H9 (cell line): ENCODE results near the gene LPP. TPM values are rescaled to one million over a fixed set of nuclear protein-coding genes. Genes with fewer than 3 reads are reported as not detected.

Experiments
- DNase-seq: peaks from one replicate; pipeline ENCODE4 v3.0.0-alpha.2; 2017
- H2AFZ ChIP-seq: one replicate; pipeline ENCODE4 v1.6.1; 2013; ENCODE audit warnings: mild to moderate bottlenecking, low read length, control low read depth, moderate library complexity
- H2AK5ac ChIP-seq: 2 replicates; pipeline ENCODE4 v1.6.1; 2013; ENCODE audit warnings: low read length, control low read depth, mixed read lengths; ENCODE audit not compliant: insufficient read length
- H2BK120ac ChIP-seq: one replicate; pipeline ENCODE4 v1.6.1; 2013; ENCODE audit warnings: low read depth, mild to moderate bottlenecking, low read length, control low read depth, inconsistent platforms; ENCODE audit not compliant: poor library complexity, severe bottlenecking
- H2BK12ac ChIP-seq: 2 replicates; pipeline ENCODE4 v1.6.1; 2013; ENCODE audit warnings: low read length, control low read depth, mixed read lengths, low read depth; ENCODE audit not compliant: insufficient read length
- H2BK15ac ChIP-seq: 2 replicates; pipeline ENCODE4 v1.6.1; 2013; ENCODE audit warnings: low read depth, low read length, control low read depth
- H2BK20ac ChIP-seq: one replicate; pipeline ENCODE4 v1.6.1; 2013; ENCODE audit warnings: low read depth, mild to moderate bottlenecking, low read length, control low read depth, inconsistent platforms; ENCODE audit not compliant: poor library complexity, severe bottlenecking
- H2BK5ac ChIP-seq: 2 replicates; pipeline ENCODE4 v1.6.1; 2013; ENCODE audit warnings: low read length, control low read depth, mixed read lengths; ENCODE audit not compliant: insufficient read length
- H3K14ac ChIP-seq: 2 replicates; pipeline ENCODE4 v1.6.1; 2013; ENCODE audit warnings: low read length, control low read depth; ENCODE audit not compliant: insufficient read depth
- H3K18ac ChIP-seq: 2 replicates; pipeline ENCODE4 v1.6.1; 2013; ENCODE audit warnings: low read depth, mild to moderate bottlenecking, mixed read lengths, low read length, control low read depth; ENCODE audit not compliant: insufficient read length
- H3K23ac ChIP-seq: 2 replicates; pipeline ENCODE4 v1.6.1; 2013; ENCODE audit warnings: low read length, control low read depth, mixed read lengths, low read depth; ENCODE audit not compliant: insufficient read length
- H3K23me2 ChIP-seq: 2 replicates; pipeline ENCODE4 v1.6.1; 2013; ENCODE audit warnings: low read depth, mild to moderate bottlenecking, mixed read lengths, low read length, control low read depth; ENCODE audit not compliant: insufficient read length, poor library complexity, severe bottlenecking
- H3K27ac ChIP-seq: 2 replicates; pipeline ENCODE4 v1.5.1; 2013; ENCODE audit warnings: low read length, control low read depth, mixed read lengths, low read depth; ENCODE audit not compliant: insufficient read length
- H3K27me3 ChIP-seq: 2 replicates; pipeline ENCODE4 v1.6.1; 2013; ENCODE audit warnings: low read length, control low read depth, inconsistent platforms; ENCODE audit not compliant: insufficient read depth
- H3K4ac ChIP-seq: 2 replicates; pipeline ENCODE4 v1.6.1; 2013; ENCODE audit warnings: low read depth, mild to moderate bottlenecking, control low read depth, inconsistent platforms, low read length, moderate library complexity
- H3K4me1 ChIP-seq: 2 replicates; pipeline ENCODE4 v1.6.1; 2013; ENCODE audit warnings: low read length, control low read depth, inconsistent platforms; ENCODE audit not compliant: insufficient read depth
- H3K4me2 ChIP-seq: 2 replicates; pipeline ENCODE4 v1.6.1; 2013; ENCODE audit warnings: low read length, control low read depth, mixed read lengths; ENCODE audit not compliant: insufficient read length, insufficient read depth
- H3K56ac ChIP-seq: 2 replicates; pipeline ENCODE4 v1.6.1; 2013; ENCODE audit warnings: low read depth, mild to moderate bottlenecking, mixed read lengths, low read length, control low read depth; ENCODE audit not compliant: insufficient read length
- H3K79me1 ChIP-seq: 2 replicates; pipeline ENCODE4 v1.6.1; 2013; ENCODE audit warnings: low read depth, mild to moderate bottlenecking, moderate library complexity, low read length, control low read depth, inconsistent platforms; ENCODE audit not compliant: insufficient read depth, poor library complexity, severe bottlenecking
- H3K79me2 ChIP-seq: 2 replicates; pipeline ENCODE4 v1.6.1; 2013; ENCODE audit warnings: low read length, control low read depth, inconsistent platforms; ENCODE audit not compliant: insufficient read depth
- H3K9ac ChIP-seq: 2 replicates; pipeline ENCODE4 v1.6.1; 2013; ENCODE audit warnings: low read length, control low read depth, mixed read lengths; ENCODE audit not compliant: insufficient read length; ENCODE audit errors: extremely low read depth
- H3K9me3 ChIP-seq: one replicate; pipeline ENCODE4 v1.6.1; 2013; ENCODE audit warnings: low read depth, low read length, inconsistent platforms; ENCODE audit not compliant: control insufficient read depth
- H3T11ph ChIP-seq: one replicate; pipeline ENCODE4 v1.6.1; 2013; ENCODE audit warnings: mild to moderate bottlenecking, low read length, control low read depth, inconsistent platforms
- H4K20me1 ChIP-seq: one replicate; pipeline ENCODE4 v1.6.1; 2013; ENCODE audit not compliant: control insufficient read depth, insufficient read length, insufficient read depth
- H4K5ac ChIP-seq: 2 replicates; pipeline ENCODE4 v1.6.1; 2013; ENCODE audit warnings: low read depth, mild to moderate bottlenecking, mixed read lengths, low read length, control low read depth; ENCODE audit not compliant: insufficient read length
- H4K8ac ChIP-seq: replicated peaks from 2 replicates; pipeline ENCODE4 v1.6.1; 2013; ENCODE audit warnings: low read length, control low read depth, mixed read lengths, low read depth; ENCODE audit not compliant: insufficient read length
- H4K91ac ChIP-seq: 2 replicates; pipeline ENCODE4 v1.6.1; 2013; ENCODE audit warnings: low read depth, mild to moderate bottlenecking, moderate library complexity, mixed read lengths, low read length, control low read depth; ENCODE audit not compliant: insufficient read length
- H3K27ac Mint-ChIP-seq, 3 experiments: 2 replicates in 2 of 3; 3 replicates in 1 of 3; pipeline ENCODE4 v1.8.0; 2020 to 2021; ENCODE audit warnings: mixed read lengths in 3 of 3, mild to moderate bottlenecking in 1 of 3, moderate library complexity in 1 of 3
- H3K27me3 Mint-ChIP-seq: 2 replicates; pipeline ENCODE4 v1.8.0; 2021; ENCODE audit warnings: low read depth, mild to moderate bottlenecking, moderate library complexity, mixed read lengths
- H3K36me3 Mint-ChIP-seq, 3 experiments: 2 replicates in 2 of 3; 3 replicates in 1 of 3; pipeline ENCODE4 v1.8.0; 2020 to 2021; ENCODE audit warnings: low read depth in 3 of 3, mixed read lengths in 3 of 3; ENCODE audit not compliant: insufficient read depth in 1 of 3
- H3K4me1 Mint-ChIP-seq, 2 experiments: 2 replicates each; pipeline ENCODE4 v1.8.0; 2020; ENCODE audit warnings: mixed read lengths in 2 of 2
- H3K4me3 Mint-ChIP-seq, 2 experiments: 2 replicates in 1 of 2; 3 replicates in 1 of 2; pipeline ENCODE4 v1.8.0; 2020 to 2021; ENCODE audit warnings: mild to moderate bottlenecking in 2 of 2, mixed read lengths in 2 of 2, moderate library complexity in 1 of 2
- H3K9me3 Mint-ChIP-seq, 2 experiments: 2 replicates in 1 of 2; 3 replicates in 1 of 2; pipeline ENCODE4 v1.8.0; 2020; ENCODE audit warnings: mild to moderate bottlenecking in 2 of 2, mixed read lengths in 2 of 2, moderate library complexity in 1 of 2
- CTCF ChIP-seq: fragments of 200-600 bp; sonication (generic); conservative IDR thresholded peaks from 3 replicates; pipeline ENCODE4 v1.8.0; 2021; ENCODE audit warnings: antibody characterized with exemption, mild to moderate bottlenecking
- WGBS: extraction: QIAGEN DNeasy Blood & Tissue Kit; methylation state at CpG from one replicate; pipeline ENCODE4 v1.1.7; 2013; ENCODE audit warnings: missing lambda C conversion rate, low lambda C conversion rate, mixed read lengths; ENCODE audit not compliant: insufficient read length; ENCODE audit errors: extremely low coverage; 5-methylcytosine and 5-hydroxymethylcytosine counted together
- total RNA-seq: library from RNA; stranded (reverse); gene quantifications from 2 replicates; pipeline ENCODE4 v1.2.1, GENCODE V29; 2021

Gene LPP
- total RNA-seq, 1 experiment from 2014 or later, result 64.6 TPM

GRCh38 chr3:188365184-188365583, 211.2 kb downstream of the LPP start:
- no peak overlapping the region for H2AK5ac ChIP-seq
- H3K79me2 ChIP-seq, result no peaks in the 10 kb centered on the region
- no peaks in the 10 kb centered on the region for H3K27me3 ChIP-seq
- no peak overlapping the region for H2BK120ac ChIP-seq
- no peak overlapping the region for H3K4me2 ChIP-seq
- H2BK20ac ChIP-seq, result no peak overlapping the region
- H2BK15ac ChIP-seq, result no peak overlapping the region
- peaks cover 23 to 26% of the 10 kb centered on the region in 2 experiments for H3K4me1 Mint-ChIP-seq
- H3K27me3 Mint-ChIP-seq, result no peaks in the 10 kb centered on the region
- H4K91ac ChIP-seq, result no peak overlapping the region
- no peaks in the 10 kb centered on the region for H3K9me3 Mint-ChIP-seq
- no peaks in the 10 kb centered on the region for H3K36me3 Mint-ChIP-seq
- H4K5ac ChIP-seq, result no peak overlapping the region
- H3K79me1 ChIP-seq, result no peaks in the 10 kb centered on the region
- no peaks in the 10 kb centered on the region for H4K20me1 ChIP-seq
- no peak for TF ChIP-seq CTCF
- no peaks in the 10 kb centered on the region for H3K9me3 ChIP-seq
- no peak overlapping the region for H3K4me3 Mint-ChIP-seq
- no peak overlapping the region for H3K23ac ChIP-seq
- no peak overlapping the region for H2BK12ac ChIP-seq
- H3K9ac ChIP-seq, result no peak overlapping the region
- no peak overlapping the region for H2BK5ac ChIP-seq
- H3K27ac ChIP-seq, result no peak overlapping the region
- no peaks in the 10 kb centered on the region for H3K23me2 ChIP-seq
- no peak overlapping the region for H2AFZ ChIP-seq
- WGBS, result no CpG with 5 or more reads among the region's 5 CpGs
- H3K4me1 ChIP-seq, result no peaks in the 10 kb centered on the region; the same call in 1 of the 2 replicates
- H3T11ph ChIP-seq, result no peak overlapping the region
- no peak for DNase-seq
- no peak overlapping the region for H3K18ac ChIP-seq
- no peak overlapping the region for H3K27ac Mint-ChIP-seq
- H3K4ac ChIP-seq, result no peak overlapping the region
- H3K56ac ChIP-seq, result no peak overlapping the region
- no peak overlapping the region for H3K14ac ChIP-seq
- no peak overlapping the region for H4K8ac ChIP-seq
